Measurements from ENCODE around the gene C7orf33. TPM values are rescaled to one million over a fixed set of nuclear protein-coding genes. Genes with fewer than 3 reads are reported as not detected.

The C7orf33 gene
- total and polyA plus RNA-seq, 4 donors, result not detected

DNA sequence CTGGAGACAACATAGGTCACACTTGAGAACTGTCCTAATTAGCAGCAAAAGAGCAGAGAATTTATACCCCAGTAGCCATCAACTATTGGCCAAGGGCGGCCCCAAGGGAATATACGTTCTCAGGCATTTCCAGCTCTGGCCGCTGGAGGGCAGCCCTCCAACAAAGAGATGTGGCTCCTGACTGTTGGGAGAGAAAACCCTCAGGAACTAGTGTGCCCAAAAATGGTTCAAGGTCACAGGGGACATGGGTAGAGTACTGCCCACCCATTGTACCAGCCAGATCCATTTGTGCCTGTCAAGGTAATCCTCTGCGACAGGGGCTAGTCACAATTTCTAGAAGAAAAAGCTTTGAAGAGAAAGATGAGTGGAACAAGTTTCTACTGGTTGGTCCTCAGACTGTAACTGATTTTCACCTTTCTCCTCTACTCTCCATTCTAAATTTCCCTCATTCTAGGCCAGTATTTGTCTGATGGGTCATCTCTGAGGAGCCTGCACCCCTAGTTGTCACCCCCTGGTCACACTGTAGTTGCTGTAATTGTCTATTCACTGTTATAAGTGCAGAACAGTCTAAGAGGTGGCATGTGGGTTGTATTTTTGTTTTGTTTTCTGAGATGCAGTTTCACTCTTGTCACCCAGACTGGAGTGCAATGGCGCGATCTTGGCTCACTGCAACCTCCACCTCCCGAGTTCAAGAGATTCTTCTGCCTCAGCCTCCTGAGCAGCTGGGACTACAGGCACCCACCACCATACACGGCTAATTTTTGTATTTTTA lies 14.7 kb upstream of the C7orf33 start:
- Histone ChIP-seq H3K9ac (ENCODE audit: low read depth in 1 of 2, low read length in 2 of 2) (no peak overlapping the region), H3K9me3 (ENCODE audit: control insufficient read depth in 4 of 4, low read length in 3 of 4) (no peaks in the 10 kb centered on the region), H3K27me3 (ENCODE audit: control insufficient read depth in 4 of 4, insufficient read depth in 4 of 4, low read length in 3 of 4) (no peaks in the 10 kb centered on the region), H3K4me3 (ENCODE audit: low read depth in 1 of 3, low read length in 3 of 3) (no peak overlapping the region), H3K27ac (ENCODE audit: low read depth in 1 of 2, low read length in 2 of 2) (no peak overlapping the region), H3K4me1 (ENCODE audit: control insufficient read depth in 4 of 4, insufficient read depth in 4 of 4, low read length in 3 of 4) (no peaks in the 10 kb centered on the region), H3K36me3 (ENCODE audit: control insufficient read depth in 4 of 4, insufficient read depth in 3 of 4, low read depth in 1 of 4, low read length in 3 of 4) (no peaks in the 10 kb centered on the region)
- WGBS, result 43% methylated on average over 8 of the region's 8 CpGs
- TF ChIP-seq, protein P1, sequence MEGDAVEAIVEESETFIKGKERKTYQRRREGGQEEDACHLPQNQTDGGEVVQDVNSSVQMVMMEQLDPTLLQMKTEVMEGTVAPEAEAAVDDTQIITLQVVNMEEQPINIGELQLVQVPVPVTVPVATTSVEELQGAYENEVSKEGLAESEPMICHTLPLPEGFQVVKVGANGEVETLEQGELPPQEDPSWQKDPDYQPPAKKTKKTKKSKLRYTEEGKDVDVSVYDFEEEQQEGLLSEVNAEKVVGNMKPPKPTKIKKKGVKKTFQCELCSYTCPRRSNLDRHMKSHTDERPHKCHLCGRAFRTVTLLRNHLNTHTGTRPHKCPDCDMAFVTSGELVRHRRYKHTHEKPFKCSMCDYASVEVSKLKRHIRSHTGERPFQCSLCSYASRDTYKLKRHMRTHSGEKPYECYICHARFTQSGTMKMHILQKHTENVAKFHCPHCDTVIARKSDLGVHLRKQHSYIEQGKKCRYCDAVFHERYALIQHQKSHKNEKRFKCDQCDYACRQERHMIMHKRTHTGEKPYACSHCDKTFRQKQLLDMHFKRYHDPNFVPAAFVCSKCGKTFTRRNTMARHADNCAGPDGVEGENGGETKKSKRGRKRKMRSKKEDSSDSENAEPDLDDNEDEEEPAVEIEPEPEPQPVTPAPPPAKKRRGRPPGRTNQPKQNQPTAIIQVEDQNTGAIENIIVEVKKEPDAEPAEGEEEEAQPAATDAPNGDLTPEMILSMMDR (IDR thresholded peaks at IDR 0.05; ENCODE audit: low read depth, low read length, missing input control), result peak; percentile 90
- TF ChIP-seq FOXA1 (IDR thresholded peaks at IDR 0.05), result no peak
- peak in 1 of 2 donors; percentile 11 for TF ChIP-seq RXRA (IDR thresholded peaks at IDR 0.05)
- TF ChIP-seq YY1 (IDR thresholded peaks at IDR 0.05), result no peak
- TF ChIP-seq RAD21 (IDR thresholded peaks at IDR 0.05), result peak; percentile 92 to 95
- no peak for TF ChIP-seq FOXA2 (IDR thresholded peaks at IDR 0.05)
- TF ChIP-seq, protein P2, sequence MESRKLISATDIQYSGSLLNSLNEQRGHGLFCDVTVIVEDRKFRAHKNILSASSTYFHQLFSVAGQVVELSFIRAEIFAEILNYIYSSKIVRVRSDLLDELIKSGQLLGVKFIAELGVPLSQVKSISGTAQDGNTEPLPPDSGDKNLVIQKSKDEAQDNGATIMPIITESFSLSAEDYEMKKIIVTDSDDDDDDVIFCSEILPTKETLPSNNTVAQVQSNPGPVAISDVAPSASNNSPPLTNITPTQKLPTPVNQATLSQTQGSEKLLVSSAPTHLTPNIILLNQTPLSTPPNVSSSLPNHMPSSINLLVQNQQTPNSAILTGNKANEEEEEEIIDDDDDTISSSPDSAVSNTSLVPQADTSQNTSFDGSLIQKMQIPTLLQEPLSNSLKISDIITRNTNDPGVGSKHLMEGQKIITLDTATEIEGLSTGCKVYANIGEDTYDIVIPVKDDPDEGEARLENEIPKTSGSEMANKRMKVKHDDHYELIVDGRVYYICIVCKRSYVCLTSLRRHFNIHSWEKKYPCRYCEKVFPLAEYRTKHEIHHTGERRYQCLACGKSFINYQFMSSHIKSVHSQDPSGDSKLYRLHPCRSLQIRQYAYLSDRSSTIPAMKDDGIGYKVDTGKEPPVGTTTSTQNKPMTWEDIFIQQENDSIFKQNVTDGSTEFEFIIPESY (IDR thresholded peaks at IDR 0.05), result no peak
- peak in 1 of 2 donors; percentile 13 for TF ChIP-seq HNF4A (conservative IDR thresholded peaks at IDR 0.05)
- TF ChIP-seq, protein P3, sequence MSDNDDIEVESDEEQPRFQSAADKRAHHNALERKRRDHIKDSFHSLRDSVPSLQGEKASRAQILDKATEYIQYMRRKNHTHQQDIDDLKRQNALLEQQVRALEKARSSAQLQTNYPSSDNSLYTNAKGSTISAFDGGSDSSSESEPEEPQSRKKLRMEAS (IDR thresholded peaks at IDR 0.05), result no peak
- DNase-seq (ENCODE audit: low spot score), result peak; percentile 73

DNA sequence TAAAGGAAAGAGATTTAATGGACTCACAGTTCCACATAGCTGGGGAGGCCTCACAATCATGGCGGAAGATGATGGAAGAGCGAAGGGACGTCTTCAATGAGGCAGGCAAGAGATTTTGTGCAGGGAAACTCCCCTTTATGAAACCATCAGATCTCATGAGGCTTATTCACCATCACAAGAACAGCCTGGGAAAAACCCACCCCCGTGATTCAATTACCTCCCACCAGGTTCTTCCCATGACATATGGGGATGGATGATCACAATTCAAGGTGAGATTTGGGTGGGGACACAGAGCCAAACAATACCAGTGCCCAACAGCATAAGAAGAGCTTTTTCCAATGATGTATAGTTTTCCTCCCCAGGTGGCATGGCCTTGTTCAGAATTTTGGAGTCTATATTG lies 11.2 kb upstream of the C7orf33 start:
- Histone ChIP-seq H3K9ac (ENCODE audit: low read depth in 1 of 2, low read length in 2 of 2) (no peak overlapping the region), H3K36me3 (ENCODE audit: control insufficient read depth in 4 of 4, insufficient read depth in 3 of 4, low read depth in 1 of 4, low read length in 3 of 4) (no peaks in the 10 kb centered on the region), H3K4me3 (ENCODE audit: low read depth in 1 of 3, low read length in 3 of 3) (no peak overlapping the region), H3K27me3 (ENCODE audit: control insufficient read depth in 4 of 4, insufficient read depth in 4 of 4, low read length in 3 of 4) (no peaks in the 10 kb centered on the region), H3K4me1 (ENCODE audit: control insufficient read depth in 4 of 4, insufficient read depth in 4 of 4, low read length in 3 of 4) (no peaks in the 10 kb centered on the region), H3K9me3 (ENCODE audit: control insufficient read depth in 4 of 4, low read length in 3 of 4) (no peaks in the 10 kb centered on the region), H3K27ac (ENCODE audit: low read depth in 1 of 2, low read length in 2 of 2) (no peak overlapping the region)
- WGBS, result 92% methylated on average over 4 of the region's 4 CpGs
- DNase-seq (ENCODE audit: low spot score), result no peak
- TF ChIP-seq YY1 (IDR thresholded peaks at IDR 0.05), result no peak
- TF ChIP-seq, protein P4, sequence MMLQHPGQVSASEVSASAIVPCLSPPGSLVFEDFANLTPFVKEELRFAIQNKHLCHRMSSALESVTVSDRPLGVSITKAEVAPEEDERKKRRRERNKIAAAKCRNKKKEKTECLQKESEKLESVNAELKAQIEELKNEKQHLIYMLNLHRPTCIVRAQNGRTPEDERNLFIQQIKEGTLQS (IDR thresholded peaks at IDR 0.05), result no peak

DNA sequence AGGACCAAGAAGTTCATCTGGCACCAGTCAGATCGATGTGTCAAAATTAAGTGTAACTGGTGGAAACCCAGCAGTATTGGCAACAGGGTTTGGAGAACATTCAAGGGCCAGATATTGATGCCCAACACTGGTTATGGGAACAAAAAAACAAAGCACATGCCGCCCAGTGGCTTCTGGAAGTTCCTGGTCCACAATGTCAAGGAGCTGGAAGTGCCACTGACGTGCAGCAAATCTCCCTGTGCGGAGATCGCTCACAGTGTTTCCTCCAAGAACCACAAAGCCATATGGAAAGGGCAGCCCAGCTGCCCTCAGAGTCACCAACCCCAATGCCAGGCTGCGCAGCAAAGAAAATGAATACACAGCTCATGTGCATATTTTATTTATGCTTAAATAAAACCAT lies 10.1 kb upstream of the C7orf33 start:
- DNase-seq (ENCODE audit: low spot score), result no peak
- WGBS, result 87% methylated on average over 6 of the region's 6 CpGs
- H3K36me3 ChIP-seq (ENCODE audit: control insufficient read depth in 4 of 4, insufficient read depth in 3 of 4, low read depth in 1 of 4, low read length in 3 of 4), result no peaks in the 10 kb centered on the region
- no peaks in the 10 kb centered on the region for H3K27me3 ChIP-seq (ENCODE audit: control insufficient read depth in 4 of 4, insufficient read depth in 4 of 4, low read length in 3 of 4)
- no peak overlapping the region for H3K27ac ChIP-seq (ENCODE audit: low read depth in 1 of 2, low read length in 2 of 2)
- no peaks in the 10 kb centered on the region for H3K9me3 ChIP-seq (ENCODE audit: control insufficient read depth in 4 of 4, low read length in 3 of 4)
- H3K4me3 ChIP-seq (ENCODE audit: low read depth in 1 of 3, low read length in 3 of 3), result no peak overlapping the region
- no peak overlapping the region for H3K9ac ChIP-seq (ENCODE audit: low read depth in 1 of 2, low read length in 2 of 2)
- H3K4me1 ChIP-seq (ENCODE audit: control insufficient read depth in 4 of 4, insufficient read depth in 4 of 4, low read length in 3 of 4), result no peaks in the 10 kb centered on the region
- TF ChIP-seq EGR1 (IDR thresholded peaks at IDR 0.05; ENCODE audit: low read depth in 2 of 2) (no peak), JUND (IDR thresholded peaks at IDR 0.05) (no peak), YY1 (IDR thresholded peaks at IDR 0.05) (no peak), GABPA (IDR thresholded peaks at IDR 0.05 in 1 of 2, conservative IDR thresholded peaks at IDR 0.05 in 1 of 2) (no peak), TAF1 (conservative IDR thresholded peaks at IDR 0.05) (no peak), RXRA (IDR thresholded peaks at IDR 0.05) (no peak), FOXA1 (IDR thresholded peaks at IDR 0.05) (no peak), RAD21 (IDR thresholded peaks at IDR 0.05) (no peak), SP1 (IDR thresholded peaks at IDR 0.05) (no peak)
- TF ChIP-seq, protein P2 (IDR thresholded peaks at IDR 0.05), result no peak
- TF ChIP-seq, protein P5, sequence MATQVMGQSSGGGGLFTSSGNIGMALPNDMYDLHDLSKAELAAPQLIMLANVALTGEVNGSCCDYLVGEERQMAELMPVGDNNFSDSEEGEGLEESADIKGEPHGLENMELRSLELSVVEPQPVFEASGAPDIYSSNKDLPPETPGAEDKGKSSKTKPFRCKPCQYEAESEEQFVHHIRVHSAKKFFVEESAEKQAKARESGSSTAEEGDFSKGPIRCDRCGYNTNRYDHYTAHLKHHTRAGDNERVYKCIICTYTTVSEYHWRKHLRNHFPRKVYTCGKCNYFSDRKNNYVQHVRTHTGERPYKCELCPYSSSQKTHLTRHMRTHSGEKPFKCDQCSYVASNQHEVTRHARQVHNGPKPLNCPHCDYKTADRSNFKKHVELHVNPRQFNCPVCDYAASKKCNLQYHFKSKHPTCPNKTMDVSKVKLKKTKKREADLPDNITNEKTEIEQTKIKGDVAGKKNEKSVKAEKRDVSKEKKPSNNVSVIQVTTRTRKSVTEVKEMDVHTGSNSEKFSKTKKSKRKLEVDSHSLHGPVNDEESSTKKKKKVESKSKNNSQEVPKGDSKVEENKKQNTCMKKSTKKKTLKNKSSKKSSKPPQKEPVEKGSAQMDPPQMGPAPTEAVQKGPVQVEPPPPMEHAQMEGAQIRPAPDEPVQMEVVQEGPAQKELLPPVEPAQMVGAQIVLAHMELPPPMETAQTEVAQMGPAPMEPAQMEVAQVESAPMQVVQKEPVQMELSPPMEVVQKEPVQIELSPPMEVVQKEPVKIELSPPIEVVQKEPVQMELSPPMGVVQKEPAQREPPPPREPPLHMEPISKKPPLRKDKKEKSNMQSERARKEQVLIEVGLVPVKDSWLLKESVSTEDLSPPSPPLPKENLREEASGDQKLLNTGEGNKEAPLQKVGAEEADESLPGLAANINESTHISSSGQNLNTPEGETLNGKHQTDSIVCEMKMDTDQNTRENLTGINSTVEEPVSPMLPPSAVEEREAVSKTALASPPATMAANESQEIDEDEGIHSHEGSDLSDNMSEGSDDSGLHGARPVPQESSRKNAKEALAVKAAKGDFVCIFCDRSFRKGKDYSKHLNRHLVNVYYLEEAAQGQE (IDR thresholded peaks at IDR 0.05), result no peak

Measured in liver (tissue), 9 donors.